KMS-11 (cell line): ENCODE results near the gene ANXA2R.
A peak's percentile ranks its signal among the peaks of the same experiment; 100 is the strongest.

Experiments used
- H2AFZ ChIP-seq: fragments of 200-600 bp; sonication (generic); 2 replicates; pipeline ENCODE4 v1.6.1; 2016; ENCODE audit warnings: antibody characterized with exemption, mixed run types, low read depth
- H3K27ac ChIP-seq: fragments of 200-600 bp; sonication (generic); 2 replicates; pipeline ENCODE4 v1.6.1; 2016; ENCODE audit warnings: mild to moderate bottlenecking, mixed run types
- H3K27me3 ChIP-seq: fragments of 200-600 bp; sonication (generic); 2 replicates; pipeline ENCODE4 v1.6.1; 2017; ENCODE audit warnings: mild to moderate bottlenecking, low read depth, mixed run types, moderate library complexity; ENCODE audit not compliant: insufficient read depth
- H3K36me3 ChIP-seq: fragments of 200-600 bp; sonication (generic); 2 replicates; pipeline ENCODE4 v1.6.1; 2017; ENCODE audit warnings: mild to moderate bottlenecking, mixed run types; ENCODE audit not compliant: insufficient read depth
- H3K4me1 ChIP-seq: fragments of 200-600 bp; sonication (generic); 2 replicates; pipeline ENCODE4 v1.6.1; 2016; ENCODE audit warnings: mild to moderate bottlenecking, low read depth, mixed run types; ENCODE audit not compliant: poor library complexity, severe bottlenecking
- H3K4me2 ChIP-seq: fragments of 200-600 bp; sonication (generic); 2 replicates; pipeline ENCODE4 v1.7.0; 2016; ENCODE audit warnings: mild to moderate bottlenecking, mixed run types
- H3K4me3 ChIP-seq: fragments of 200-600 bp; sonication (generic); IDR thresholded peaks from 2 replicates; pipeline ENCODE4 v1.6.1; 2017; ENCODE audit warnings: low read depth, low read length, mixed read lengths; ENCODE audit not compliant: insufficient read depth
- H3K79me2 ChIP-seq: fragments of 200-600 bp; sonication (generic); 2 replicates; pipeline ENCODE4 v1.6.1; 2016; ENCODE audit warnings: low read depth, mixed run types; ENCODE audit not compliant: insufficient read depth
- H3K9ac ChIP-seq: fragments of 200-600 bp; sonication (generic); 2 replicates; pipeline ENCODE4 v1.6.1; 2016; ENCODE audit warnings: mild to moderate bottlenecking, mixed run types
- H4K20me1 ChIP-seq: fragments of 200-600 bp; sonication (generic); 2 replicates; pipeline ENCODE4 v1.6.1; 2016; ENCODE audit warnings: mild to moderate bottlenecking, mixed run types; ENCODE audit not compliant: insufficient read depth
- TF ChIP-seq, protein P1 (sequence below): fragments of 200-600 bp; sonication (generic); conservative IDR thresholded peaks from 2 replicates; pipeline ENCODE4 v1.6.1; 2017; ENCODE audit warnings: low read depth, mild to moderate bottlenecking, antibody characterized with exemption, low read length, moderate library complexity, mixed read lengths

ANXA2R gene

DNA sequence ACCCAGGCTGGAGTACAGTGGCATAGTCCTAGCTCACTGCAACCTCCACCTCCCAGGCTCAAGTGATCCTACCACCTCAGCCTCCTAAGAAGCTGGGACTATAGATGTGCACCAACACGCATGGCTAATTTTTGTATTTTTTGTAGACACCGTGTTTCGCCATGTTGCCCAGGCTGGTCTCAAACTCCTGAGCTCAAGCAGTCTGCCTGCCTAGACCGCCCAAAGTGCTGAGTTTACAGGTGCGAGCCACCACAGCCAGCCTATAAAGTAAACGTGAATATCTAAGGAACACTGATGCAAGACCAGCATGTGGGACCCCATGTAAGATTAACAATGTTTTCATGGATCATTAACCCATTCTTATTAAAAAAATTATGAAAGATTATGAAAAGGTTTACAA lies 15.9 kb downstream of the ANXA2R start:
- Histone ChIP-seq H2AFZ (no peak overlapping the region), H3K27me3 (no peaks in the 10 kb centered on the region), H3K4me2 (no peak overlapping the region), H3K27ac (no peak overlapping the region), H3K79me2 (no peaks in the 10 kb centered on the region), H4K20me1 (no peaks in the 10 kb centered on the region), H3K36me3 (no peaks in the 10 kb centered on the region), H3K4me3 (no peak overlapping the region), H3K4me1 (peaks cover 15% of the 10 kb centered on the region), H3K9ac (no peak overlapping the region)
- TF ChIP-seq, protein P1, sequence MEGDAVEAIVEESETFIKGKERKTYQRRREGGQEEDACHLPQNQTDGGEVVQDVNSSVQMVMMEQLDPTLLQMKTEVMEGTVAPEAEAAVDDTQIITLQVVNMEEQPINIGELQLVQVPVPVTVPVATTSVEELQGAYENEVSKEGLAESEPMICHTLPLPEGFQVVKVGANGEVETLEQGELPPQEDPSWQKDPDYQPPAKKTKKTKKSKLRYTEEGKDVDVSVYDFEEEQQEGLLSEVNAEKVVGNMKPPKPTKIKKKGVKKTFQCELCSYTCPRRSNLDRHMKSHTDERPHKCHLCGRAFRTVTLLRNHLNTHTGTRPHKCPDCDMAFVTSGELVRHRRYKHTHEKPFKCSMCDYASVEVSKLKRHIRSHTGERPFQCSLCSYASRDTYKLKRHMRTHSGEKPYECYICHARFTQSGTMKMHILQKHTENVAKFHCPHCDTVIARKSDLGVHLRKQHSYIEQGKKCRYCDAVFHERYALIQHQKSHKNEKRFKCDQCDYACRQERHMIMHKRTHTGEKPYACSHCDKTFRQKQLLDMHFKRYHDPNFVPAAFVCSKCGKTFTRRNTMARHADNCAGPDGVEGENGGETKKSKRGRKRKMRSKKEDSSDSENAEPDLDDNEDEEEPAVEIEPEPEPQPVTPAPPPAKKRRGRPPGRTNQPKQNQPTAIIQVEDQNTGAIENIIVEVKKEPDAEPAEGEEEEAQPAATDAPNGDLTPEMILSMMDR, result no peak

- H3K9ac ChIP-seq, result no peak overlapping the region
- H3K4me1 ChIP-seq, result peaks cover 26% of the 10 kb centered on the region
- H4K20me1 ChIP-seq, result no peaks in the 10 kb centered on the region
- TF ChIP-seq, protein P1, result no peak
- no peak overlapping the region for H2AFZ ChIP-seq
- H3K79me2 ChIP-seq, result no peaks in the 10 kb centered on the region
- no peaks in the 10 kb centered on the region; the same call in 1 of the 2 replicates for H3K27me3 ChIP-seq
- peak overlapping the region; percentile 81; the same call in 1 of the 2 replicates for H3K27ac ChIP-seq
- no peak overlapping the region for H3K4me3 ChIP-seq
- H3K4me2 ChIP-seq, result peak overlapping the region; percentile 78
- H3K36me3 ChIP-seq, result no peaks in the 10 kb centered on the region
Observed at GRCh38 chr5:43021151-43021550, 19.0 kb downstream of the ANXA2R start.

DNA sequence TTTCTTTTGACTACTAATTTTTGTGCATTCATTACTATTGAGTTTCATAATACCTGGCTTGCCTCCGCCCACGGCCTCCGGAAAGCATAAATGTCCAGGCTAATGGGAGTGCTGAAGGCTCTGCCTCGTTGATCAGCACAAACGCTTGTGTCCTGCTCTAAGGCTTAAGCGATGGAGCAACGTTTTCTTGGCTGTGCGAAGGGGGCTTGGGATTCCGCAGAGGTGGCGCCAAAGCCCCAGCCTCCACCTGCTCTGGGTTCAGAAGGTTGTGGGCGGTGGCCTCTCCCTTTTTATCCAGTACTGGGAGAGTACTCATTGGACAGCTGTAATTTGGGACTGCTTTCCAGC lies 19.7 kb downstream of the ANXA2R start:
- Histone ChIP-seq H2AFZ (peak overlapping the region; percentile 88), H3K36me3 (no peaks in the 10 kb centered on the region), H3K4me1 (peaks cover 30% of the 10 kb centered on the region), H3K4me2 (peak overlapping the region; percentile 78), H3K27me3 (no peaks in the 10 kb centered on the region; the same call in 1 of the 2 replicates), H3K4me3 (no peak overlapping the region), H3K79me2 (no peaks in the 10 kb centered on the region), H4K20me1 (no peaks in the 10 kb centered on the region), H3K9ac (peak overlapping the region; percentile 86; the same call in 1 of the 2 replicates), H3K27ac (peak overlapping the region; percentile 81)
- TF ChIP-seq, protein P1, result no peak

DNA sequence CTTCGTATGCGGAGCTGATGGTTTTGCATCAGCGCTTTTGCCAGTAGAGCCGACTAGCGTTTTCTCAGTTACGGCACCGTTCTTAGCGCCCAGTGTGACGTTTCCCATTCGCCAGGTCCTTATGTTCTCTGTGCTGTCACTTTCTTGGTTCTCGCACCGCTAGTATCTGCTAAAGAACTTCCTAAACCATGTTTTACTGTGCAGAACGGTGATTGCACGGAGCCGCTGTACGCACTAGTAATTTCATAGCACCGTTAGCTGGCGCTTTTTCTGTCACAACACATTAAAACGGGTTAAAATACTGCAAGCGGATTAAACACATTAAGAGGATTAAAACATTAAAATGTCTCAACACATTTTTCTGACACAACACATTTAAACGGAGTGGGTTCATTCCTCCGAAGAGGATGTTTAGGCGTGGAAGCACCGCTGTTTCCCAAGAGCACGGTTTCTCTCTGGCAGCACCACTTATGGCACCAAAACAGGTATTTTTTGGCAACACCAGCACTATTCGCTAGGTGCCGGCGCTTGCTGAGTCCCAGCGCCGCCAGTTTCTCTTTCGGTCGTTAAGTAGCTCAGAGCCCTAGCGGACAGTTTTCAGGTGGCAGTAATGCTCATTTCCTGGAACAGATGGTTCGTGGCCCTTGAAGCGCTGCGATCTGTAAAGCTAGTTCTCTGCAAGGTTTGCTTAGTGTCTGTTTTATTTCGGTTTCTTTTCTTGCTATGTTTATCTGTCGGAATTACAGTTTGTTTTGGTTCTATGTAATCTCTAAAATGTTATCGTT lies 20.3 kb downstream of the ANXA2R start:
- Histone ChIP-seq H3K4me1 (peaks cover 30% of the 10 kb centered on the region), H3K36me3 (no peaks in the 10 kb centered on the region), H4K20me1 (no peaks in the 10 kb centered on the region), H3K27ac (peak overlapping the region; percentile 81), H2AFZ (peak overlapping the region; percentile 88), H3K27me3 (no peaks in the 10 kb centered on the region; the same call in 1 of the 2 replicates), H3K79me2 (no peaks in the 10 kb centered on the region), H3K4me2 (peak overlapping the region; percentile 78), H3K9ac (peak overlapping the region; percentile 86), H3K4me3 (no peak overlapping the region)
- TF ChIP-seq, protein P1, result peak; percentile 61
